Measurements from ENCODE around the gene TTC22.

The TTC22 gene

DNA sequence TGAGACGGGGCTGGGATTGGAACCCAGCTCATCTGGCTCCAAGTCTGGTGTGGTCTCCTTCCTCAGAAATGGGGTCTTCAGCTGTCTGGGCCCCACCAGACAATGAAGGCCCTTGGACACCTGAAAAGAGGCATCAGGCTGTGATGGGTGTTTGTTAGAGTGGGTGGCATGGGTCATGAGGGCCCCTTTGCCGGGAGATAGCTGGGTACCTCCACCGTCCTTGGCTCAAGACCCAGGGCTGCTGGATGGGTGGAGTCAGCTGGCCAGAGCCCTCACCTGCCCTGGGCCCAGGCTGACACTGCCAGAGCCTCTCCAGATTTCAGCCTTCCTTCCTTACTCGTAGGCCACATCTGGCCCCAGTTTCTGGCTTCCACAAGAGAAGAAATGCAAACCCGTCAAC is 13.4 kb upstream of the TTC22 start:
- H3K36me3 ChIP-seq (ENCODE audit: insufficient read depth, low read length) = no peaks in the 10 kb centered on the region
- H4K20me1 ChIP-seq (ENCODE audit: insufficient read depth, low read length) = peaks cover 7% of the 10 kb centered on the region; the same call in 1 of the 2 replicates
- H3K4me1 ChIP-seq (ENCODE audit: insufficient read depth, low read length) = no peaks in the 10 kb centered on the region
- ATAC-seq (ENCODE audit: insufficient read depth, low read depth) (no peak), DNase-seq (no peak)
- no peak overlapping the region for H3K27ac ChIP-seq (ENCODE audit: low read length)
- H3K27me3 ChIP-seq (ENCODE audit: insufficient read depth, low read length, poor library complexity) = no peaks in the 10 kb centered on the region
- H3K9me3 ChIP-seq (ENCODE audit: insufficient read depth, low read length, severe bottlenecking) = no peaks in the 10 kb centered on the region
- H3K4me3 ChIP-seq (ENCODE audit: low read depth in 1 of 2, low read length in 2 of 2) = no peak overlapping the region
- TF ChIP-seq, protein P1, sequence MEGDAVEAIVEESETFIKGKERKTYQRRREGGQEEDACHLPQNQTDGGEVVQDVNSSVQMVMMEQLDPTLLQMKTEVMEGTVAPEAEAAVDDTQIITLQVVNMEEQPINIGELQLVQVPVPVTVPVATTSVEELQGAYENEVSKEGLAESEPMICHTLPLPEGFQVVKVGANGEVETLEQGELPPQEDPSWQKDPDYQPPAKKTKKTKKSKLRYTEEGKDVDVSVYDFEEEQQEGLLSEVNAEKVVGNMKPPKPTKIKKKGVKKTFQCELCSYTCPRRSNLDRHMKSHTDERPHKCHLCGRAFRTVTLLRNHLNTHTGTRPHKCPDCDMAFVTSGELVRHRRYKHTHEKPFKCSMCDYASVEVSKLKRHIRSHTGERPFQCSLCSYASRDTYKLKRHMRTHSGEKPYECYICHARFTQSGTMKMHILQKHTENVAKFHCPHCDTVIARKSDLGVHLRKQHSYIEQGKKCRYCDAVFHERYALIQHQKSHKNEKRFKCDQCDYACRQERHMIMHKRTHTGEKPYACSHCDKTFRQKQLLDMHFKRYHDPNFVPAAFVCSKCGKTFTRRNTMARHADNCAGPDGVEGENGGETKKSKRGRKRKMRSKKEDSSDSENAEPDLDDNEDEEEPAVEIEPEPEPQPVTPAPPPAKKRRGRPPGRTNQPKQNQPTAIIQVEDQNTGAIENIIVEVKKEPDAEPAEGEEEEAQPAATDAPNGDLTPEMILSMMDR (IDR thresholded peaks at IDR 0.05; ENCODE audit: borderline replicate concordance, extremely low read depth, low read length, poor library complexity, severe bottlenecking) = no peak
- no peak for TF ChIP-seq EZH2 (IDR thresholded peaks at IDR 0.05; ENCODE audit: borderline replicate concordance, low read depth, low read length, severe bottlenecking)
- H2AFZ ChIP-seq (ENCODE audit: low read depth, low read length) = no peak overlapping the region
- H3K9ac ChIP-seq (ENCODE audit: low read depth, low read length) = no peak overlapping the region
- H3K79me2 ChIP-seq (ENCODE audit: insufficient read depth, low read length) = no peaks in the 10 kb centered on the region
- no peak overlapping the region for H3K4me2 ChIP-seq (ENCODE audit: insufficient read depth, low read length)

DNA sequence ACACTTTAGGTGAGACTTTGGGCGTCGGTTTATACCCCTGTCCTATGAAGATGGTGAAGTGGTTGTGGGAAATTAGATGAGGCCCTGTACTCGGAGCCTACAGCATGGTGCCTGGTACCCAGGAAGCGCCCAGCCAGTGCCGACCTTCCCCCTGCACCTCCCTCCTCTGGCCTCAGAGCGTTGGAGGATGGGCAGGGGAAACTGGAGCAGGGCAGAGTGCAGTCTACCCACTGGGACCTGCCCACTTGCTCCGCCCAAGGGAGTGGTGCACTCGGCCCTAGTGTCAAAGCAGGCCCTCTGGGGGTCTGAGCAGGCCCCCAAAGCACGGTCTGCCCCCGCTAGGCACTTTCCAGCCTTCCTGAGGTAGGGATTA is 13.0 kb upstream of the TTC22 start:
- Histone ChIP-seq H3K79me2 (ENCODE audit: insufficient read depth, low read length) (no peaks in the 10 kb centered on the region), H4K20me1 (ENCODE audit: insufficient read depth, low read length) (peaks cover 7% of the 10 kb centered on the region; the same call in 1 of the 2 replicates), H2AFZ (ENCODE audit: low read depth, low read length) (no peak overlapping the region), H3K4me2 (ENCODE audit: insufficient read depth, low read length) (no peak overlapping the region), H3K4me1 (ENCODE audit: insufficient read depth, low read length) (no peaks in the 10 kb centered on the region), H3K36me3 (ENCODE audit: insufficient read depth, low read length) (no peaks in the 10 kb centered on the region), H3K4me3 (ENCODE audit: low read depth in 1 of 2, low read length in 2 of 2) (no peak overlapping the region), H3K9ac (ENCODE audit: low read depth, low read length) (no peak overlapping the region), H3K27ac (ENCODE audit: low read length) (no peak overlapping the region), H3K9me3 (ENCODE audit: insufficient read depth, low read length, severe bottlenecking) (no peaks in the 10 kb centered on the region), H3K27me3 (ENCODE audit: insufficient read depth, low read length, poor library complexity) (no peaks in the 10 kb centered on the region)
- ATAC-seq (ENCODE audit: insufficient read depth, low read depth) (no peak), DNase-seq (no peak)
- no peak for TF ChIP-seq EZH2 (IDR thresholded peaks at IDR 0.05; ENCODE audit: borderline replicate concordance, low read depth, low read length, severe bottlenecking)
- TF ChIP-seq, protein P1 (IDR thresholded peaks at IDR 0.05; ENCODE audit: borderline replicate concordance, extremely low read depth, low read length, poor library complexity, severe bottlenecking) = no peak

DNA sequence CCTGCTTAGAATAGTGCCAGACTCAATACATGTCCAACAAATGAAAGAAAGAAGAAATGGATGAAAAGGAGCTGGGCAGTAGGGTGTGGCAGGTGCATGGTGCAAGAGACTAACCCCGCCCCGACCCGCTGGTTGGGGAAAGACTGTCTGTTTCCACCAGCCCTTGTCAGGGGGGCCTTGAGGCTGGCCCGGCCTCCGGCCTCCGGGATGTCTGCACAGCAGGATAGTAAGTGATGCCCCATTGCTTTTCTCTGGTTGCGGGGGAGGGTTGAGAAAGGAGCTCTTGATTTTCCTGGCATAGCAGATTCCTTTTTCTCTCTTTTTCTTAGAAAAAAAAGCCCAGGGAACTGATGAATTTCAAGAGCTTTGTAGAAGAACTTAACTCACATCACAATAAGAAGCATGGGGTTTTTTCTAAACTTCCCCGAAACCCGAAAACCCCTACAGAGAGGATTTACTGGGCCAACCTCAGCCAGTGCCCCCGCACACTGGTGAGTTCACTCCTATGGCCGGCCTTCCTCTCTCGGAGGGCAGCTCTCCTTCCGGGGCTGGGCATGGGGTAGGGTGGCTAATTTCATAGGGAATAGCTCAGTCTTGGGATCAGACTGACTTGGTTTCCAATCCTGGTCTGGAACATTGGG is 12.5 kb upstream of the TTC22 start:
- Histone ChIP-seq H2AFZ (ENCODE audit: low read depth, low read length) (no peak overlapping the region), H3K79me2 (ENCODE audit: insufficient read depth, low read length) (no peaks in the 10 kb centered on the region), H3K4me1 (ENCODE audit: insufficient read depth, low read length) (no peaks in the 10 kb centered on the region), H4K20me1 (ENCODE audit: insufficient read depth, low read length) (peaks cover 7% of the 10 kb centered on the region; the same call in 1 of the 2 replicates), H3K4me2 (ENCODE audit: insufficient read depth, low read length) (no peak overlapping the region), H3K27ac (ENCODE audit: low read length) (no peak overlapping the region), H3K36me3 (ENCODE audit: insufficient read depth, low read length) (no peaks in the 10 kb centered on the region), H3K9ac (ENCODE audit: low read depth, low read length) (no peak overlapping the region), H3K4me3 (ENCODE audit: low read depth in 1 of 2, low read length in 2 of 2) (no peak overlapping the region), H3K9me3 (ENCODE audit: insufficient read depth, low read length, severe bottlenecking) (no peaks in the 10 kb centered on the region), H3K27me3 (ENCODE audit: insufficient read depth, low read length, poor library complexity) (no peaks in the 10 kb centered on the region)
- ATAC-seq (ENCODE audit: insufficient read depth, low read depth) (no peak), DNase-seq (no peak)
- TF ChIP-seq, protein P1 (IDR thresholded peaks at IDR 0.05; ENCODE audit: borderline replicate concordance, extremely low read depth, low read length, poor library complexity, severe bottlenecking) = no peak
- no peak for TF ChIP-seq EZH2 (IDR thresholded peaks at IDR 0.05; ENCODE audit: borderline replicate concordance, low read depth, low read length, severe bottlenecking)
